Activated naive CD4-positive, alpha-beta T cell (primary cell): Measurements from ENCODE around the gene SLC39A9.

Source experiments
- DNase-seq, 4 experiments: peaks; one replicate each; lab custom pipeline; 2025; lab: John Stamatoyannopoulos, UW

Gene SLC39A9

GRCh38 chr14:69500736-69501135 is 102.2 kb downstream of the SLC39A9 start:
- no peak for DNase-seq

DNA sequence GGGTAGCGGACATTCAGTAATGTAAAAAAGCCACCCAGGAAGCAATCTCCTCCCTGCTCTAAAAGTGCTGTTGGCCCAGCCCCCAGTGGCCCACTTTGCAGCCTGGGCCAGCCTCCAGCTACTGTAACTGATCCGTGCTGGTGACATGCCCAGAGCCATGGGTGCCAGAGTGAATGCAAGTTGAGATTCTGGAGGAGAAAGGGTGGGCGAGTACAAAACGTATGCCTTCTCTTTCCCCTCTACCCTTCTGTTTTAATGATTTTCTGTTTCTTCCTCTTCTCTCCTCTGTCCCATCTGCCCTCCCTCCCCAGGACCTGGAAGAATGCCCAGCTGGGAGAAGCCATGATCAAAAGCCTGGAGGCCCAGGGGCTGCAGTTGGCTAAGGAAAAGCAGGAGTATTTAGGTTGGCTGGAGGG is 102.9 kb downstream of the SLC39A9 start:
- DNase-seq, result no peak

- no peak for DNase-seq
These were observed 106.3 kb downstream of the SLC39A9 start for GRCh38 chr14:69504775-69505174.

- no peak for DNase-seq
These were observed 107.1 kb downstream of the SLC39A9 start for GRCh38 chr14:69505338-69506240.

DNA sequence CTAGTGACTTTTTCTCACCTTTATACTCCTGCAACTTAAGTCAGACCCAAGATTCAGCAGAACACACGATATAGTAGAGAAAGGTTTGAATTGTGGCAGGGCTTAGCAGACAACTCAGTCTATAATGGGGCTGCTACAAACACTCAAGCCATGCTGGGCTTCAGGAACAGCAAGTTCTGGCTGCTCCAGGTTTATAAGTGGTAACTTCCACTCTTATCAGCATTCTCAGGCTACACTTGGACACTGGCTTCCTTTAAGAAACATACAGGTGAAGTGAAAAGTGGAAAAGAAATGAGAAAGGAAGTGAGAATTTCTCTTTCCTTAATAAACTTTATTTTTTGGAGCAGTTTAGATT is 107.7 kb downstream of the SLC39A9 start:
- DNase-seq, result no peak
